ENCODE data around the gene CHN2.

Gene CHN2

DNA sequence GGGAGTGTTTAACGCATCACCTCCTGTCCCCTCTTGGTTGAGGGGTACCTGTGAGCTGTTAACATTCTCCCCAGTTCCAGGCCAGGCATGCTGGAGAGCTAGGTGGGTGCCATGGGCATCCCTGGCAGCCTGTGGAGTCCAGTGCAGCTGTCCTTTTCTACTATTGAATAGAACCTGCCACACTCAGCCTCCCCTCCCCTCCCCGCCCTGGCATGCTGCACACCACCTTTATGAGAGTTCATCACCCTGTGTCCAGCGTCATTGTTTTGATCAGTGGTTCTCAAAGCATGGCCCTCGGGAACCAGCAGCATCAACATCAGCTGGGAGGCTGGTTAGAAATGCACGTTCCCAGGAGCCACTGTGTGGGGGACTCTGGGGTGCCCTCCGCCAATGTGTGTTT, 211.8 kb downstream of the CHN2 start:
- TF ChIP-seq BACH2 (CRISPR knock-in tag; IDR thresholded peaks at IDR 0.05; ENCODE audit: borderline replicate concordance) (no peak), ISL1 (CRISPR knock-in tag; IDR thresholded peaks at IDR 0.05) (no peak), CSDC2 (CRISPR knock-in tag; IDR thresholded peaks at IDR 0.05) (no peak), CREB5 (CRISPR knock-in tag; IDR thresholded peaks at IDR 0.05; ENCODE audit: low read depth) (no peak), PPARA (CRISPR knock-in tag; IDR thresholded peaks at IDR 0.05; ENCODE audit: borderline replicate concordance) (no peak), RARB (CRISPR knock-in tag; IDR thresholded peaks at IDR 0.05) (no peak), ARNTL (CRISPR knock-in tag; IDR thresholded peaks at IDR 0.05; ENCODE audit: borderline replicate concordance, low read depth) (no peak), GLIS3 (CRISPR knock-in tag; IDR thresholded peaks at IDR 0.05) (no peak), ZFP3 (CRISPR knock-in tag; IDR thresholded peaks at IDR 0.05) (no peak), PATZ1 (CRISPR knock-in tag; IDR thresholded peaks at IDR 0.05; ENCODE audit: borderline replicate concordance) (no peak), TCF4 (CRISPR knock-in tag; IDR thresholded peaks at IDR 0.05; ENCODE audit: borderline replicate concordance) (no peak), ZNF70 (CRISPR knock-in tag; IDR thresholded peaks at IDR 0.05) (no peak), ZC3H10 (CRISPR knock-in tag; IDR thresholded peaks at IDR 0.05) (no peak), SNAI2 (CRISPR knock-in tag; IDR thresholded peaks at IDR 0.05) (no peak)
- TF ChIP-seq, protein P1, sequence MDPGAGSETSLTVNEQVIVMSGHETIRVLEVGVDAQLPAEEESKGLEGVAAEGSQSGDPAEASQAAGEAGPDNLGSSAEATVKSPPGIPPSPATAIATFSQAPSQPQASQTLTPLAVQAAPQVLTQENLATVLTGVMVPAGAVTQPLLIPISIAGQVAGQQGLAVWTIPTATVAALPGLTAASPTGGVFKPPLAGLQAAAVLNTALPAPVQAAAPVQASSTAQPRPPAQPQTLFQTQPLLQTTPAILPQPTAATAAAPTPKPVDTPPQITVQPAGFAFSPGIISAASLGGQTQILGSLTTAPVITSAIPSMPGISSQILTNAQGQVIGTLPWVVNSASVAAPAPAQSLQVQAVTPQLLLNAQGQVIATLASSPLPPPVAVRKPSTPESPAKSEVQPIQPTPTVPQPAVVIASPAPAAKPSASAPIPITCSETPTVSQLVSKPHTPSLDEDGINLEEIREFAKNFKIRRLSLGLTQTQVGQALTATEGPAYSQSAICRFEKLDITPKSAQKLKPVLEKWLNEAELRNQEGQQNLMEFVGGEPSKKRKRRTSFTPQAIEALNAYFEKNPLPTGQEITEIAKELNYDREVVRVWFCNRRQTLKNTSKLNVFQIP (CRISPR knock-in tag; IDR thresholded peaks at IDR 0.05; ENCODE audit: borderline replicate concordance, low read depth) = no peak
- TF ChIP-seq, protein P2, sequence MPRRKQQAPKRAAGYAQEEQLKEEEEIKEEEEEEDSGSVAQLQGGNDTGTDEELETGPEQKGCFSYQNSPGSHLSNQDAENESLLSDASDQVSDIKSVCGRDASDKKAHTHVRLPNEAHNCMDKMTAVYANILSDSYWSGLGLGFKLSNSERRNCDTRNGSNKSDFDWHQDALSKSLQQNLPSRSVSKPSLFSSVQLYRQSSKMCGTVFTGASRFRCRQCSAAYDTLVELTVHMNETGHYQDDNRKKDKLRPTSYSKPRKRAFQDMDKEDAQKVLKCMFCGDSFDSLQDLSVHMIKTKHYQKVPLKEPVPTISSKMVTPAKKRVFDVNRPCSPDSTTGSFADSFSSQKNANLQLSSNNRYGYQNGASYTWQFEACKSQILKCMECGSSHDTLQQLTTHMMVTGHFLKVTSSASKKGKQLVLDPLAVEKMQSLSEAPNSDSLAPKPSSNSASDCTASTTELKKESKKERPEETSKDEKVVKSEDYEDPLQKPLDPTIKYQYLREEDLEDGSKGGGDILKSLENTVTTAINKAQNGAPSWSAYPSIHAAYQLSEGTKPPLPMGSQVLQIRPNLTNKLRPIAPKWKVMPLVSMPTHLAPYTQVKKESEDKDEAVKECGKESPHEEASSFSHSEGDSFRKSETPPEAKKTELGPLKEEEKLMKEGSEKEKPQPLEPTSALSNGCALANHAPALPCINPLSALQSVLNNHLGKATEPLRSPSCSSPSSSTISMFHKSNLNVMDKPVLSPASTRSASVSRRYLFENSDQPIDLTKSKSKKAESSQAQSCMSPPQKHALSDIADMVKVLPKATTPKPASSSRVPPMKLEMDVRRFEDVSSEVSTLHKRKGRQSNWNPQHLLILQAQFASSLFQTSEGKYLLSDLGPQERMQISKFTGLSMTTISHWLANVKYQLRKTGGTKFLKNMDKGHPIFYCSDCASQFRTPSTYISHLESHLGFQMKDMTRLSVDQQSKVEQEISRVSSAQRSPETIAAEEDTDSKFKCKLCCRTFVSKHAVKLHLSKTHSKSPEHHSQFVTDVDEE (CRISPR knock-in tag; IDR thresholded peaks at IDR 0.05) = no peak
- ATAC-seq = no peak

DNA sequence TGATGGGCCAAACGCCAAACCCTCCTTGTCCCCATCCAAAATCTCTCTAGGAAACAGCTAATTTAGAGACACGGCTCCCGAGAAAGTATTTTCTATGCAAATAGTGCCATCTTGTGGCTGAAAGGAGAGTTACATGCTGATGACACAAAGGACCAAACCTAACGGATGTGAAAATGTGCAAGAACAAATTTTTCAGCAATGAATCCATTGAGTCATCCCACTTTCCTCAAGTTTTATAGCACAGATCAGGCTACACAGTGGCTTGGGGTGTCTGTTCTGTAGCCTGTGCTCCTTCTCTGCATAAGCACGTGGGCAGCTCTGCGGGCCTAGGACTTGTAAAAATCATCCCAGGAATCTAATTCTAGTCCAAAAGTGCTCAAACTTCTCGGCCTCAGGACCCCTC, 214.3 kb downstream of the CHN2 start:
- ATAC-seq = peak; percentile 90
- 0 out of 2 replicates have a peak, but pooled peaks have one; percentile 16 for TF ChIP-seq CSDC2 (CRISPR knock-in tag; IDR thresholded peaks at IDR 0.05)
- TF ChIP-seq, protein P2 (CRISPR knock-in tag; IDR thresholded peaks at IDR 0.05) = no peak

DNA sequence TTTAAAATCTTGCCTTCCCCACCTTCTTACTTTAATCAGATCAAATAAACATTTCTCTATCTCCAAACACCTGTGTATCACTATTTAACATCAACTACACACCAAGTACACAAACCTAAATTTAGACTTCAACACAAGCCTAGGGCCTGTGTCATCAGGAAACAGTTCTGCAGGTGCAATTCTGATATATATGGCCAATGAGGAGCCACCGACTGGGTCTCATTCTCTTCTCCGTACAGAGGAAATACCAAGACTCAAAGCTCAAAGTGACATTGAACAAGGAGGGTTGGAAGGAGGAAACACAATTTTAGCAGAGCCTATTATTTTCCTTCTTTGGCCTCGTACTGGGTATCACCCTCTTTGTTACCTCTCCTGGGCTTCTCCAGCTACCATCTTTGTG, 216.4 kb downstream of the CHN2 start:
- TF ChIP-seq ZC3H10 (CRISPR knock-in tag; IDR thresholded peaks at IDR 0.05) (no peak), ZFP3 (CRISPR knock-in tag; IDR thresholded peaks at IDR 0.05) (no peak), TOX (CRISPR knock-in tag; IDR thresholded peaks at IDR 0.05; ENCODE audit: borderline replicate concordance) (no peak), PATZ1 (CRISPR knock-in tag; IDR thresholded peaks at IDR 0.05; ENCODE audit: borderline replicate concordance) (no peak), ZFP30 (CRISPR knock-in tag; IDR thresholded peaks at IDR 0.05) (no peak), ISL1 (CRISPR knock-in tag; IDR thresholded peaks at IDR 0.05) (no peak)
- no peak for ATAC-seq

Measured in SK-N-SH treated with all-trans-retinoic acid at 6 μM for 48 hours (cell line).